CD8-positive, alpha-beta memory T cell (primary cell): ENCODE results near the gene GSDMA. TPM values are rescaled to one million over a fixed set of nuclear protein-coding genes. Genes with fewer than 3 reads are reported as not detected.

Experiments
- CTCF ChIA-PET: fragments of 350-600 bp; sonication (Branson Sonifier 250); formaldehyde crosslinking; loops from one replicate; lab custom pipeline; 2021; ENCODE audit warnings: antibody characterized with exemption; lab: Charles Lee
- POLR2A ChIA-PET: fragments of 350-600 bp; sonication (Branson Sonifier 250); formaldehyde crosslinking; loops from one replicate; lab custom pipeline; 2021; ENCODE audit warnings: antibody characterized with exemption; lab: Charles Lee
- DNase-seq, 5 donors: peaks; one replicate each; pipeline versions ENCODE4 v3.0.0 to v3.0.0-alpha.2; 2020 to 2022; ENCODE audit warnings: mixed read lengths in 1 of 5
- H3K27ac ChIP-seq: one replicate; pipeline ENCODE4 v1.7.0; 2013; ENCODE audit warnings: low read depth, mild to moderate bottlenecking, low read length, moderate library complexity
- H3K27me3 ChIP-seq: 2 replicates; pipeline ENCODE4 v1.7.0; 2013; ENCODE audit warnings: low read length, mild to moderate bottlenecking; ENCODE audit not compliant: insufficient read depth, poor library complexity, severe bottlenecking
- H3K36me3 ChIP-seq: 2 replicates; pipeline ENCODE4 v1.7.0; 2013; ENCODE audit warnings: mild to moderate bottlenecking, low read length, moderate library complexity; ENCODE audit not compliant: insufficient read depth
- H3K4me1 ChIP-seq: 2 replicates; pipeline ENCODE4 v1.7.0; 2013; ENCODE audit warnings: mild to moderate bottlenecking, low read length, moderate library complexity; ENCODE audit not compliant: insufficient read depth
- H3K4me3 ChIP-seq: 2 replicates; pipeline ENCODE4 v1.7.0; 2013; ENCODE audit warnings: mild to moderate bottlenecking, low read length
- H3K9me3 ChIP-seq: 2 replicates; pipeline ENCODE4 v1.7.0; 2013; ENCODE audit warnings: mild to moderate bottlenecking, low read length
- H3K27ac Mint-ChIP-seq, 8 donors: one replicate each; pipeline ENCODE4 v1.8.0; 2020 to 2021; ENCODE audit warnings: mixed read lengths in 8 of 8, mild to moderate bottlenecking in 6 of 8, inconsistent platforms in 3 of 8, moderate library complexity in 3 of 8
- H3K27me3 Mint-ChIP-seq, 2 donors: one replicate each; pipeline ENCODE4 v1.8.0; 2020 to 2021; ENCODE audit warnings: mixed read lengths in 2 of 2, mild to moderate bottlenecking in 1 of 2, moderate library complexity in 1 of 2
- H3K36me3 Mint-ChIP-seq, 3 donors: one replicate each; pipeline ENCODE4 v1.8.0; 2020 to 2021; ENCODE audit warnings: mixed read lengths in 3 of 3, inconsistent platforms in 1 of 3, mild to moderate bottlenecking in 1 of 3
- H3K4me1 Mint-ChIP-seq, 3 donors: one replicate each; pipeline ENCODE4 v1.8.0; 2020 to 2021; ENCODE audit warnings: mixed read lengths in 3 of 3, inconsistent platforms in 1 of 3, mild to moderate bottlenecking in 1 of 3
- H3K4me3 Mint-ChIP-seq, 7 donors: one replicate each; pipeline ENCODE4 v1.8.0; 2020 to 2021; ENCODE audit warnings: mixed read lengths in 7 of 7, mild to moderate bottlenecking in 6 of 7, moderate library complexity in 4 of 7, inconsistent platforms in 2 of 7
- H3K9me3 Mint-ChIP-seq, 5 donors: one replicate each; pipeline ENCODE4 v1.8.0; 2020 to 2022; ENCODE audit warnings: mixed read lengths in 5 of 5, mild to moderate bottlenecking in 3 of 5, moderate library complexity in 2 of 5, inconsistent platforms in 1 of 5
- polyA plus RNA-seq: library from polyadenylated mRNA; unstranded; fragments of 300-500 nt; fragmentation: Illumina TruSeq; gene quantifications from one replicate; pipeline ENCODE4 v1.2.3, GENCODE V29; 2021
- total RNA-seq, 2 experiments: library from RNA; stranded (reverse); gene quantifications; one replicate each; pipeline ENCODE4 v1.2.3, GENCODE V29; 2021

The GSDMA gene
- total and polyA plus RNA-seq, 3 experiments from 2014 or later, result 0.14 TPM; not detected in 2

DNA sequence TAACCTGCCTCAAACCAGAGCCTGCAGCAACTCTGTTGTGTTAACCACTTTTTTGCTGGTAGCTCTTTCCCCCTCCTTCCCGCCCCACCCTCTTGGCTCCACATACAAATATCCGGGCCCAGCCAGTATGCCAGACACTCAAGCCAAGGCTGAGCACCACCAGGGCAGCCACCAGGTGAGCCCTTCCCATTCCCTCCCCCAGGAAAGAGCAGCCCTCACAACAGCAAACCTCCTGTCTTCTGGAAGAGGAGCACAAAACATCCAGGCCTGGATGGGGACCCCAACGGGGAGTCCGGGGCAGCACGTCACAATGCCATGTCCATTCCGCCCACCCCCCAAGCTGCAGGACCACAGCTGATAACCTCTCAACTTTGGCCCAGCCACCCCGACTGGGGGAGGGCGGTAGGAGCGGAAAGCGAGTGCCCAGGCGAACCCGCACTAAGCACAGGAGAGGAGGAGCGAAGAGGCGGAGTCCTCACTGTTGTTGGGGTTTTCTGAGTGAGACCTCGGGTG, 36.2 kb upstream of the GSDMA start:
- H3K4me1 Mint-ChIP-seq, result peaks cover 46 to 63% (median 53%) of the 10 kb centered on the region in 3 donors

DNA sequence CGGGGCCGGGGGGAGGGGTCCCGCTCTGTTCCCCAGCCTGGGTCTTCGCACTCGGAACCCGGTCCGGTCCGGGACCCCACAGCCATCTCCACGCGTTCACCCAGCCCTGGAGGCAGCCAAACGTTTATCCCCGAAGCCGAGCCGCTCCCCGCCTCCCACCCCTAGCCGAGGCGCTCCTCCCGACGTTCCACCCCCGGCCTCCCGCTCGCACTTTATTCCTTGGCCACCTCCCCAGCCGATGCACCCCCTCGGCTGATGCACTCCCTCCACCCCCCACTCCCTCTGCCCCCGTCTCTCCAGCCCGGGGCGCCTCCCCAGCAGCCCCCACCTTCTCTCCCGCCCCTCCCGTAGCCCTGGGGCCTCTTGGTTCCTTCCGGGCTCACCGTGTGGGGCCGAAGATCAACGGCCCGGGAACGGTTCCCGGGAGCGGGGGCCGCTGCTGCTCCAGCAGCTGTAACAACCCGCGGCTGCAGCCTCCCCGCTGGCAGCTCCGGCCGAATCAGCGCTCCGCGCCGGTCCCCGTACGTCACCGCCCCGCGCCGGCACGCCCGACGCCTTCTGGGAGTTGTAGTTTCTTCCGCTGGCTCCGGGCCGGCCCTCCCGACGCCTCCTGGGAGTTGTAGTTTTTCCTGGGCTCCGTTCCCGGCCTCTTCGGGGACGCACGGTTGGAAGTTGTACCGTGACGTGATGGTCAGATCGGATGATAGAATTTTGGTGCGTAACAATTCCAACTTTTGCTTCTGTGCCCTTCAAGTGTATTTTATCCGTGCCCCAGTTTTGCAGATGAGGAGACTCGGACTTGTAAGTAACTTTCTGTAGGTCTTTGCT, 35.5 kb upstream of the GSDMA start, which contains the start of the genes LRRC3C and ORMDL3:
TSS of gene LRRC3C (plus strand) at position 632 of the 828 bp plus-strand sequence. CDS start 13,792 bp downstream, outside the sequence.
TSS of gene ORMDL3 (minus strand) at position 501 of the 828 bp plus-strand sequence. CDS start 3,398 bp downstream, outside the sequence.
- H3K27ac Mint-ChIP-seq, result peak within 1 kb of the TSS; percentile 91 to 98 (median 94)
- CTCF ChIA-PET, result interaction anchor here (1.0 to 2.3 kb wide), 4 partner anchors 31 to 173 kb away, joined by 3 to 10 read pairs (median 6); partner anchors contain the start of genes IKZF3 and PSMD3
- H3K27me3 Mint-ChIP-seq, result no peaks in the 10 kb centered on the region
- peak; percentile 83 to 92 (median 89) for DNase-seq
- Histone ChIP-seq H3K36me3 (peaks cover 16% of the 10 kb centered on the region), H3K27ac (peak within 1 kb of the TSS; percentile 57), H3K27me3 (no peaks in the 10 kb centered on the region), H3K4me3 (peak within 1 kb of the TSS; percentile 71), H3K4me1 (peaks cover 46% of the 10 kb centered on the region), H3K9me3 (no peaks in the 10 kb centered on the region)
- peaks cover 41 to 56% (median 46%) of the 10 kb centered on the region in 3 donors for H3K4me1 Mint-ChIP-seq
- H3K9me3 Mint-ChIP-seq, result no peaks in the 10 kb centered on the region
- POLR2A ChIA-PET, result interaction anchor here (0.7 to 1.9 kb wide), 4 partner anchors 53 to 172 kb away, joined by 3 to 13 read pairs (median 4); partner anchors contain the start of gene PSMD3
- H3K4me3 Mint-ChIP-seq, result peak within 1 kb of the TSS; percentile 85 to 96 (median 92)
- H3K36me3 Mint-ChIP-seq, result peaks cover 0 to 37% (median 5%) of the 10 kb centered on the region in 3 donors

More for the DNA sequence above, 36.2 kb upstream of the GSDMA start:
- Histone ChIP-seq H3K4me3 (peak overlapping the region; percentile 71), H3K4me1 (peaks cover 52% of the 10 kb centered on the region), H3K36me3 (peaks cover 22% of the 10 kb centered on the region), H3K27me3 (no peaks in the 10 kb centered on the region), H3K9me3 (no peaks in the 10 kb centered on the region), H3K27ac (peak overlapping the region; percentile 57)
- H3K4me3 Mint-ChIP-seq, result peak overlapping the region; percentile 85 to 96 (median 92)
- DNase-seq, result peak; percentile 37 to 81 (median 53)
- POLR2A ChIA-PET, result interaction anchor here (0.6 to 1.9 kb wide), 7 partner anchors 54 to 1055 kb away, joined by 3 to 13 read pairs (median 3); partner anchors contain the start of genes MED24, PGAP3 and PSMD3
- H3K27me3 Mint-ChIP-seq, result no peaks in the 10 kb centered on the region
- H3K27ac Mint-ChIP-seq, result peak overlapping the region; percentile 90 to 98 (median 94)
- H3K9me3 Mint-ChIP-seq, result no peaks in the 10 kb centered on the region
- H3K36me3 Mint-ChIP-seq, result peaks cover 0 to 43% (median 5%) of the 10 kb centered on the region in 3 donors
- CTCF ChIA-PET, result interaction anchor here (1.0 to 2.3 kb wide), 5 partner anchors 30 to 172 kb away, joined by 3 to 10 read pairs (median 4); partner anchors contain the start of genes IKZF3 and PSMD3

DNA sequence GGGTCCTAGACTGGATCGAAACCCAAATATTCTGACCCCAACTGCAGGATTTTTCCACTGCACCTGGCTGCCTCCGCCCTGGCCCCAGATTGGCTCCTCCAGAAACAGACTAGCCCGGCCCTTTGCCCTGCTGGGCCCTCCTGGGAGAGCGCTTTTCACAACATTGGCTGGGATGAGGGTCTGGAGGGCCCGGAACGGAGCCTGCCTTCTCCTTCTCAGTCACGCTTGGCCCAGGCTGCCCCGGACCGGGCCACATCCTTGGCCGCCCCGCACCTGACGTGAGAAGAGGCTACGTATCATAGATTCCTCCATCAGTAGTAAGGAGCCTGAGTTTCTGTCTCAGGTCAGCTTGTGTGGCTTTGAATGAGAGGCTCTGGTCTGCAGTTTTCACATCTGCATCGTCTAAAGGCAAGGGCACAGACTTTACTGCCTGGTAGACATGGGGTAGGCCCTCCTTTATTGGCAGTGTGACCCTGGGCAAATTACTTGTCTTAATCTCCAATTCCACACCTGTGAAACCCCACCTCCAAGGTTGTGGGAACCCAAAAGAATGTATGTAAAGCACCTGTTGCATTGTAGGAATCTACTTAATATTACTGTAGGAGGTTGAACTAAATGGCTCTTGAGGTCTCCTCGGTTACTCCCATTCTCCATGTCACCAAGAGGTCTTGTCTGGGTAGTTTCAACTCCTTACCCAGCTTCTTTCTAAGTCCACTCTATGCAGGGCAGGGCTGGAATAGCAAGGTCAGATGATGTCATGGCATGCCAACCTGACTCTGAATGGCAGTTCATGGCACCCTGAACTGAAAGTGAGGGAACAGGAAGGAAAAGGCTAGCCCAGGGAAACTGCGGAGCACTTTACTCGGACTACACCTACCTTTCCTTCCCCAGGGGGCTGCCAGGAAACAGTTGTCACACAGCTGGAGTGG, 34.6 kb upstream of the GSDMA start:
- peaks cover 37% of the 10 kb centered on the region for H3K4me1 ChIP-seq
- ChIA-PET CTCF (interaction anchor here (1.0 to 1.9 kb wide), 2 partner anchors 52 to 63 kb away, joined by 3 to 4 read pairs; partner anchors contain the start of genes IKZF3 and PSMD3), POLR2A (interaction anchor here (0.7 kb wide), 1 partner anchor 52 kb away, joined by 3 read pairs; the partner anchor contains the start of gene PSMD3)
- Mint-ChIP-seq H3K9me3 (no peaks in the 10 kb centered on the region), H3K27ac (peak overlapping the region in 7 of 8 donors; percentile 91 to 97 (median 92)), H3K4me3 (peak overlapping the region; percentile 85 to 96 (median 92)), H3K4me1 (peaks cover 34 to 48% (median 37%) of the 10 kb centered on the region in 3 donors), H3K36me3 (peaks cover 0 to 28% (median 2%) of the 10 kb centered on the region in 3 donors), H3K27me3 (no peaks in the 10 kb centered on the region)
- DNase-seq, result no peak
- H3K36me3 ChIP-seq, result peaks cover 7% of the 10 kb centered on the region
- peak overlapping the region; percentile 57 for H3K27ac ChIP-seq
- no peaks in the 10 kb centered on the region for H3K9me3 ChIP-seq
- H3K27me3 ChIP-seq, result no peaks in the 10 kb centered on the region
- H3K4me3 ChIP-seq, result peak overlapping the region; percentile 71

DNA sequence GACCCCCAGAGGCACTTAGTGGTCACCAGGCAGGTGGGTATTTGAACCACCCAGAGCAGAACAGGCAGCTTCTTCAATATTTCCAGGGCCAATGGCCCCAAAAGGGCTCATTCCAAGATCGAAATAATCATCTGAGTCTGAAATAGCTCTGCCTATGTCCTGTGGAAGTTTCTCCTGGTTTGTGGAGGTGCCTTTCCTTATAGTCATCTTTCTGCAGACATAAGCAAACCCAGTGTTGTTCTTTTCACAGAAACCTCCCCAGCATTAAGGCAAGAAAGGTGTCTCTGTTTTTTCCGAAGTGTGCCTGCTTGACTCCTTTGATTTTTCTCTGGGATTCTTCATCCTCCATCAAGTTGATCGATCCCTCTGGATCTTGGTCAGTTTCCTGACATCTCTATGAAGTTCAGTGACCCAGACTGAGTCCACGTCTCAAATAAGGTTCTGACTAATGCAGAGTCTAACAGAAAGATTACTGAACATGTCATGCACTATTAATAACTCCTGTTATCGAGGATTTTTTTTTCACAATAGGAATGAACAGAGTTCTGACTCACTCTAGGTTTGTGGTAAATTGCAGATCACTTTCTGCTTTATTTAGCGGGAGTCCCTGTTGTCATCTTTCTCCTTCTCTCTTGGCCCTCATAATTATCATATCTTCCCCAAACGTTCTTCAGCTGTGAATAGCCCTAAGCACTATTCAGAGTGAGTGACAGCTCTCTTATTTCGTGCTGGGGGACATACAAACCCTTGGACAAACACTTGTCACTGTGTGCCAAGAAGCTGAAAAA, 33.8 kb upstream of the GSDMA start:
- peak overlapping the region in 5 of 7 donors; percentile 6 to 77 (median 36) for H3K4me3 Mint-ChIP-seq
- no peak overlapping the region for H3K4me3 ChIP-seq
- H3K27ac Mint-ChIP-seq, result peak overlapping the region in 4 of 8 donors; percentile 14 to 75 (median 44)
- DNase-seq, result no peak
- H3K4me1 ChIP-seq, result peaks cover 28% of the 10 kb centered on the region
- H3K27me3 ChIP-seq, result no peaks in the 10 kb centered on the region
- no peaks in the 10 kb centered on the region for H3K36me3 ChIP-seq
- peaks cover 0 to 22% (median 2%) of the 10 kb centered on the region in 3 donors for H3K36me3 Mint-ChIP-seq
- no peaks in the 10 kb centered on the region for H3K9me3 ChIP-seq
- ChIA-PET CTCF (no interaction called here), POLR2A (no interaction called here)
- no peaks in the 10 kb centered on the region for H3K9me3 Mint-ChIP-seq
- peaks cover 29 to 39% (median 31%) of the 10 kb centered on the region in 3 donors for H3K4me1 Mint-ChIP-seq
- no peak overlapping the region for H3K27ac ChIP-seq
- H3K27me3 Mint-ChIP-seq, result no peaks in the 10 kb centered on the region

DNA sequence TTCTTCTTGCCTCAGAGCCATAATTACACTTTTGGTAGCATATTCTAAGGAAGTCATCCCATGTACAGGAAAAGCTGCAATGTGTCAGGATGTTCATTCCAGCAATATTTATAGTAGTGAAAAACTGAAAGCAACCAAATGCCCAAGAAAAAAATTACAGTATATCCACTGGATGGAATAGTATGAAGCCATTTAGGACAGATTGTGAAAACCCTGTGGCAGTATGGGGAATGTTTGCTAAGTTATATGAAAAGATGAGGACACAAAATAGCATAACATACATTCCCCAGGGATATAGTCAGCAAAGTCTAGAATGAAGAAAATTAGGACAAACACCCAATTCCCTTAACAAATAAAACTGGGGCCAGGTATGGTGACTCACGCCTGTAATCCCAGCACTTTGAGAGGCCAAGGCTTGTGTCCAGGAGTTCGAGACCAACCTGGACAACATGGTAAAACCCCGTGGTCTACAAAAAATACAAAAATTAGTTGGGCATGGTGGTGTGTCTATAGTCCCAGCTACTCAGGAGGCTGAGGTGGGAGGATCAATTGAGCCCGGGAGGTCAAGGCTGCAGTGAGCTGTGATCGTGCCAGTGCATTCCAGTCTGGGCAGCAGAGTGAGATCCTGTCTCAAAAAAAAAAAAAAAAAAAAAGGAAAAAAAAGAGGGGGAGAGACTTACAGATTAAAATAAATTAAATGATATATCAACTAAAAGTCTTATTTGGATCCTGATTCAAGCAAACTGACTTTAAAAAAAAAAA, 33.0 kb upstream of the GSDMA start:
- ChIA-PET POLR2A (no interaction called here), CTCF (interaction anchor here (0.7 kb wide), 1 partner anchor 308 kb away, joined by 4 read pairs; no protein-coding TSS in a partner anchor)
- H3K27me3 ChIP-seq, result no peaks in the 10 kb centered on the region
- peaks cover 21% of the 10 kb centered on the region for H3K4me1 ChIP-seq
- no peak overlapping the region for H3K4me3 ChIP-seq
- Mint-ChIP-seq H3K36me3 (peaks cover 0 to 16% (median 0%) of the 10 kb centered on the region in 3 donors), H3K27me3 (no peaks in the 10 kb centered on the region), H3K9me3 (no peaks in the 10 kb centered on the region), H3K4me3 (peak overlapping the region in 2 of 7 donors; percentile 13 to 77), H3K4me1 (peaks cover 21 to 31% (median 23%) of the 10 kb centered on the region in 3 donors), H3K27ac (peak overlapping the region in 2 of 8 donors; percentile 25 to 64)
- H3K9me3 ChIP-seq, result no peaks in the 10 kb centered on the region
- no peak for DNase-seq
- H3K27ac ChIP-seq, result no peak overlapping the region
- H3K36me3 ChIP-seq, result no peaks in the 10 kb centered on the region

DNA sequence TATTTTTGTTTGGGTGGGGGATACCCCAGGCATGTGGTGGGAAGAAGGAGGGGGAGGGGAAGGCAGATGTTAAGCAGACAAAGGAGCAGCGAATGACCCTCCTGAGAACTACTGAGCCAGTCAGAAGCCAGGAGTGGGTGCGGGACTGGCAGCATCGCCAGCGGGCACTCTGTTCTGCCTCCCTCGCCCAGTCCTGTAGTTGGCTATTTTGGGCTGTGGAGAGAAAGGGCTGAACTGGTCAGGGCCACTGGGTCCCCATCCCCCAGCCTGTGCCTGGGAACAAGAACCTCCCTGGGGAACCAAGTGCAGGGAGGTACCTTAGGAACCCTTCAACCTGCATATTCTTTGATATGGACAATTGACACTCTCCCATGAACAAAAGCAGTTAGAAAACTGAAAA, 28.9 kb upstream of the GSDMA start:
- Histone ChIP-seq H3K27me3 (no peaks in the 10 kb centered on the region), H3K36me3 (no peaks in the 10 kb centered on the region), H3K4me3 (no peak overlapping the region), H3K4me1 (no peaks in the 10 kb centered on the region), H3K9me3 (no peaks in the 10 kb centered on the region), H3K27ac (no peak overlapping the region)
- Mint-ChIP-seq H3K36me3 (peaks cover 0 to 2% (median 0%) of the 10 kb centered on the region in 3 donors), H3K4me3 (no peak overlapping the region), H3K27ac (no peak overlapping the region), H3K9me3 (no peaks in the 10 kb centered on the region), H3K27me3 (no peaks in the 10 kb centered on the region), H3K4me1 (no peaks in the 10 kb centered on the region)
- ChIA-PET POLR2A (no interaction called here), CTCF (no interaction called here)
- no peak for DNase-seq
